Measurements from ENCODE around the gene DIAPH3.

DNA sequence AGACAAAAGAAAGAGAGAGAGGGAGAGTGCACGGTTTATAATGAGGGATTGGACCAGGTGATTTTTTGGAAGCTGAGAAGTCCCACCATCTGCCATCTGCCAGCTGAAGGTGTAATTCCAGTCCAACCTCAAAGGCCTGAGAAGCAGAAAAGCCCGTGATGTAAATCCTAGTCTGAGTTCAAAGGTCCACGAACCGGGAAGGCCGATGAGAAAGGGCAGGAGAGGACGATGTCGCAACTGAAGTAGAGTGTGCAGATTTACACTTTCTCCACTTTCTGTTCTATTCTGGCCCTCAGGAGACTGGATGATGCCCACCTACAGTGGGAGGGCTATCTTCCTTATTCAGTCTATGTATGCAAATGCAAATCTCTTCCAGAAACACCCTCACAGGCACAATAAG, 500.0 kb downstream of the DIAPH3 start:
- TF ChIP-seq EZH2phosphoT487 (IDR thresholded peaks at IDR 0.05; ENCODE audit: borderline replicate concordance): no peak
- TF ChIP-seq, protein P1, sequence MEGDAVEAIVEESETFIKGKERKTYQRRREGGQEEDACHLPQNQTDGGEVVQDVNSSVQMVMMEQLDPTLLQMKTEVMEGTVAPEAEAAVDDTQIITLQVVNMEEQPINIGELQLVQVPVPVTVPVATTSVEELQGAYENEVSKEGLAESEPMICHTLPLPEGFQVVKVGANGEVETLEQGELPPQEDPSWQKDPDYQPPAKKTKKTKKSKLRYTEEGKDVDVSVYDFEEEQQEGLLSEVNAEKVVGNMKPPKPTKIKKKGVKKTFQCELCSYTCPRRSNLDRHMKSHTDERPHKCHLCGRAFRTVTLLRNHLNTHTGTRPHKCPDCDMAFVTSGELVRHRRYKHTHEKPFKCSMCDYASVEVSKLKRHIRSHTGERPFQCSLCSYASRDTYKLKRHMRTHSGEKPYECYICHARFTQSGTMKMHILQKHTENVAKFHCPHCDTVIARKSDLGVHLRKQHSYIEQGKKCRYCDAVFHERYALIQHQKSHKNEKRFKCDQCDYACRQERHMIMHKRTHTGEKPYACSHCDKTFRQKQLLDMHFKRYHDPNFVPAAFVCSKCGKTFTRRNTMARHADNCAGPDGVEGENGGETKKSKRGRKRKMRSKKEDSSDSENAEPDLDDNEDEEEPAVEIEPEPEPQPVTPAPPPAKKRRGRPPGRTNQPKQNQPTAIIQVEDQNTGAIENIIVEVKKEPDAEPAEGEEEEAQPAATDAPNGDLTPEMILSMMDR (conservative IDR thresholded peaks at IDR 0.05; ENCODE audit: low read length): no peak
